HL-60 (cell line): Measurements from ENCODE around the gene IGF2R.

ENCODE experiments used
- CTCF ChIP-seq: IDR thresholded peaks from one replicate; pipeline ENCODE4 v1.5.1; 2011; ENCODE audit warnings: low read length, control low read depth, inconsistent platforms; ENCODE audit not compliant: insufficient read depth
- GABPA ChIP-seq: IDR thresholded peaks from 2 replicates; pipeline ENCODE4 v1.6.1; 2012; ENCODE audit warnings: low read depth
- POLR2AphosphoS5 ChIP-seq: IDR thresholded peaks from 2 replicates; pipeline ENCODE4 v1.6.1; 2012; ENCODE audit warnings: low read depth
- TF ChIP-seq, protein P1 (sequence below): IDR thresholded peaks from 2 replicates; pipeline ENCODE4 v1.6.1; 2012; ENCODE audit warnings: low read depth; ENCODE audit not compliant: insufficient replicate concordance

GRCh38 chr6:160049346-160049745 is 80.5 kb downstream of the IGF2R start:
- no peak for TF ChIP-seq POLR2AphosphoS5
- TF ChIP-seq, protein P1, sequence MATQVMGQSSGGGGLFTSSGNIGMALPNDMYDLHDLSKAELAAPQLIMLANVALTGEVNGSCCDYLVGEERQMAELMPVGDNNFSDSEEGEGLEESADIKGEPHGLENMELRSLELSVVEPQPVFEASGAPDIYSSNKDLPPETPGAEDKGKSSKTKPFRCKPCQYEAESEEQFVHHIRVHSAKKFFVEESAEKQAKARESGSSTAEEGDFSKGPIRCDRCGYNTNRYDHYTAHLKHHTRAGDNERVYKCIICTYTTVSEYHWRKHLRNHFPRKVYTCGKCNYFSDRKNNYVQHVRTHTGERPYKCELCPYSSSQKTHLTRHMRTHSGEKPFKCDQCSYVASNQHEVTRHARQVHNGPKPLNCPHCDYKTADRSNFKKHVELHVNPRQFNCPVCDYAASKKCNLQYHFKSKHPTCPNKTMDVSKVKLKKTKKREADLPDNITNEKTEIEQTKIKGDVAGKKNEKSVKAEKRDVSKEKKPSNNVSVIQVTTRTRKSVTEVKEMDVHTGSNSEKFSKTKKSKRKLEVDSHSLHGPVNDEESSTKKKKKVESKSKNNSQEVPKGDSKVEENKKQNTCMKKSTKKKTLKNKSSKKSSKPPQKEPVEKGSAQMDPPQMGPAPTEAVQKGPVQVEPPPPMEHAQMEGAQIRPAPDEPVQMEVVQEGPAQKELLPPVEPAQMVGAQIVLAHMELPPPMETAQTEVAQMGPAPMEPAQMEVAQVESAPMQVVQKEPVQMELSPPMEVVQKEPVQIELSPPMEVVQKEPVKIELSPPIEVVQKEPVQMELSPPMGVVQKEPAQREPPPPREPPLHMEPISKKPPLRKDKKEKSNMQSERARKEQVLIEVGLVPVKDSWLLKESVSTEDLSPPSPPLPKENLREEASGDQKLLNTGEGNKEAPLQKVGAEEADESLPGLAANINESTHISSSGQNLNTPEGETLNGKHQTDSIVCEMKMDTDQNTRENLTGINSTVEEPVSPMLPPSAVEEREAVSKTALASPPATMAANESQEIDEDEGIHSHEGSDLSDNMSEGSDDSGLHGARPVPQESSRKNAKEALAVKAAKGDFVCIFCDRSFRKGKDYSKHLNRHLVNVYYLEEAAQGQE, result no peak
- no peak for TF ChIP-seq CTCF
- no peak for TF ChIP-seq GABPA
